Muscle of back (tissue), 13 donors: ENCODE data around the gene MTFR1L. TPM values are rescaled to one million over a fixed set of nuclear protein-coding genes. Genes with fewer than 3 reads are reported as not detected.

ENCODE experiments used
- DNase-seq, 3 donors: peaks; one replicate each; pipeline versions ENCODE4 v3.0.0 to v3.0.0-alpha.2; 2013
- long read RNA-seq, 9 donors: transcript quantifications; one replicate each; lab custom pipeline, GENCODE V29; 2026
- polyA plus RNA-seq, 10 donors: library from polyadenylated mRNA; unstranded; fragments of 120-200 nt; gene quantifications; one replicate each; pipeline ENCODE4 v1.2.1, GENCODE V29; 2013; ENCODE audit not compliant: insufficient read length in 10 of 10

Gene MTFR1L
- polyA plus RNA-seq: 10 to 100 TPM; 53.2 to 73.6 (median 65.9) TPM
- long read RNA-seq, donor 1, transcript MTFR1L-203 (7 exons, 2,004 nt): major isoform, 9 of 12 reads
- long read RNA-seq, donor 1, partial matches to known transcripts: 0 of 12 reads
- long read RNA-seq, donor 1, other reads (novel, unspliced or antisense): 0 of 12 reads
- long read RNA-seq, donor 2, transcript MTFR1L-203 (7 exons, 2,004 nt): major isoform, 9 of 31 reads
- long read RNA-seq, donor 2, partial matches to known transcripts: 17 of 31 reads
- long read RNA-seq, donor 2, other reads (novel, unspliced or antisense): 0 of 31 reads
- long read RNA-seq, donor 3: 0 reads
- long read RNA-seq, donor 4, transcript MTFR1L-203 (7 exons, 2,004 nt): major isoform, 12 of 15 reads
- long read RNA-seq, donor 4, partial matches to known transcripts: 0 of 15 reads
- long read RNA-seq, donor 4, other reads (novel, unspliced or antisense): 0 of 15 reads
- long read RNA-seq, donor 5, transcript MTFR1L-203 (7 exons, 2,004 nt): major isoform, 11 of 38 reads
- long read RNA-seq, donor 5, partial matches to known transcripts: 18 of 38 reads
- long read RNA-seq, donor 5, other reads (novel, unspliced or antisense): 0 of 38 reads
- long read RNA-seq, donor 6, transcript MTFR1L-203 (7 exons, 2,004 nt): major isoform, 15 of 58 reads
- long read RNA-seq, donor 6, partial matches to known transcripts: 37 of 58 reads
- long read RNA-seq, donor 6, other reads (novel, unspliced or antisense): 0 of 58 reads
- long read RNA-seq, donor 7, transcript MTFR1L-203 (7 exons, 2,004 nt): major isoform, 11 of 14 reads
- long read RNA-seq, donor 7, partial matches to known transcripts: 0 of 14 reads
- long read RNA-seq, donor 7, other reads (novel, unspliced or antisense): 0 of 14 reads
- long read RNA-seq, donor 8, transcript MTFR1L-203 (7 exons, 2,004 nt): major isoform, 5 of 9 reads
- long read RNA-seq, donor 8, partial matches to known transcripts: 0 of 9 reads
- long read RNA-seq, donor 8, other reads (novel, unspliced or antisense): 0 of 9 reads
- long read RNA-seq, donor 9, partial matches to known transcripts: 0 of 3 reads
- long read RNA-seq, donor 9, other reads (novel, unspliced or antisense): 0 of 3 reads

DNA sequence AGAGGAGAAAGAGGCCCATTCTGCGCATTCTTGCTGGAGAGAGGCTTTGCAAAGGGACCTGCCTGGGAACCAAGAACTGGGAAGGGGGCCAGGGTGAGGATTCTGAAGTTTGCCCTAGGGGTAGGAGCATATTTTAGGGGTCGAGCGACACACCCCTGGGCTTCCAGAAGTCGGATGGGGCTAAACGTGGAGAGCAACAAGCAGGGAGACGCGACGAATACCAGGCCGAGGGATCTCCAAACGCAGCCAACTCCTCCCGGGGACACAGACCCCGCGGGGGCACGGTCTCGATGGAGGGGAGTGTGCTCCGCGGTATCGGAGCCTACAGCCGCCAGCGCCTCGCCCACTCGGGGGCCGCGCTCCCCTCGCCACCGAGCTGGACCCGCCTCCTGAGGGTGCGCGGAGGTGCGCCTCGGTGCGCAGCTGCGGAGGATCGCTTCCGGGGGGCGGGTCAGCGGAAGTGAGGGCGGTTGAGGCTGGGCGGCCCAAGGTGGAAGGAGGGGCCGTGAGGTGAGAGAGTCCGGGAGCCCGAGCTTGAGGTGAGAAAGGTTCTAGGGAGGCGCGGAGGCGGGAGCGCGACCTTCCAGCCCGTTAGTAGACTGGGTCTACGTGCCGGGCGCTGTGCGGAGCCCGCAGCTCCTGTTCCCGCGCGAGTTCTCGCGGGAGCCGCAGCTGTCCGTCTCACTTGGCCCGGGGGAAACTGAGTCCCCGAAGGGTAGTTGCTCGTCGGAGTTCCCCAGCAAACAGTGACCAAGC is at the start of gene MTFR1L:
MTFR1L (plus strand) TSS at position 464 of the 756 bp plus-strand sequence. CDS start 3,151 bp downstream, outside the sequence.
- DNase-seq: peak; percentile 77 to 97 (median 89)

GRCh38 chr1:25770541-25771220 is 49.1 kb upstream of the MTFR1L start:
- no peak for DNase-seq

GRCh38 chr1:25771221-25772114 is 48.3 kb upstream of the MTFR1L start:
- DNase-seq: peak; percentile 8 to 72 (median 37)

GRCh38 chr1:25772164-25772563 is 47.6 kb upstream of the MTFR1L start:
- no peak for DNase-seq

- DNase-seq: no peak
Observed at GRCh38 chr1:25772692-25773245, 47.0 kb upstream of the MTFR1L start.

- no peak for DNase-seq
Observed at GRCh38 chr1:25773441-25774125, 46.2 kb upstream of the MTFR1L start.

DNA sequence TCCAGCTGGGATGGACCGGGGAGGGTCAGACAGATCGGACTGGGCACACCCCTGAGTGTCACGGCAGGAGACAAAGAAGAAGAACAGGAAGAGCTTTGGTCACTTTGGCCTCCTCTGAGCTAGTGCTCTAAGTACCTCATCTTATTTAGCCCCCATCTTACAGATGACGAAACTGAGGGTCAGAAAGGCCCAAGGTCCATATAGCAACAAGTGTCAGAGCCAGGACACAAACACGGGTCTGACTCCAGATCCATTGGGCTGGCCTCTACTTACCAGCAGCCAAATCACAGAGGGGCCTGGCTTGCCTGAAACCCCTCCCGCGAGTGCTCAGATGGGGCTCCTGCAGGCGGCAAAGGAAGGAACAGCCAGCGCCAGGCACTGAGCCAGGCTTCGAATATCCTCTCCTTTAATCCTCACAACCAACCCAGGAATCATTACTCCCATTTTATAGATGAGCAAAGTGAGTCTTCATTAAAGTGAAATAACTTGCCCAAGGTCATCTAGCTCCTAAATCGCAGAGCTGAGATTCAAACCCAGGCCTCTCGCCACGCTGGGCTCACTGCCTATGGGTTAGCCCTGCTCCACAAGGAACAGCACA is 45.4 kb upstream of the MTFR1L start:
- DNase-seq: no peak

GRCh38 chr1:25774921-25775771 is 44.6 kb upstream of the MTFR1L start:
- DNase-seq: no peak

DNA sequence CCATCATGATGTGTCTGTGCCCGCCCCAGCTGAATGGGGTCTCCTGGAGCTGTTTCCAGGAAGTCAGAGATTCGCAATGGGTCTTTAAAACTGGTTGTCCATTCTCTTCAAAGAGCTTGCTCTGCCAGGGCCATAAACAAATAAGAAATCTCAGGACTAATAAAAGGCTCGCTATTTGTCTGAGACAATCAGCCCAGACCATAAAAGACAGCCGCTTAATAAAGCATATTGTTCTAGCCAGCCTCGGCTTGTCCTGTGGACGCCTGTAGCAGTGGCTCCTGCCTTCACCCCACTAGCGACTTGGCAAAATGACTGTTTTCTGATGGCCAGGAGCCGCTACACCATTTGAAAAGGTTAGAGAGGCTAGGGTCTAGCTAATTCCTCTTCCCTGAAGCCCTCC is 40.4 kb upstream of the MTFR1L start:
- no peak for DNase-seq

GRCh38 chr1:25779894-25780293 is 39.9 kb upstream of the MTFR1L start:
- DNase-seq: no peak

- DNase-seq: peak in 1 of 3 donors; percentile 56
Observed at GRCh38 chr1:25780318-25781129, 39.2 kb upstream of the MTFR1L start.

DNA sequence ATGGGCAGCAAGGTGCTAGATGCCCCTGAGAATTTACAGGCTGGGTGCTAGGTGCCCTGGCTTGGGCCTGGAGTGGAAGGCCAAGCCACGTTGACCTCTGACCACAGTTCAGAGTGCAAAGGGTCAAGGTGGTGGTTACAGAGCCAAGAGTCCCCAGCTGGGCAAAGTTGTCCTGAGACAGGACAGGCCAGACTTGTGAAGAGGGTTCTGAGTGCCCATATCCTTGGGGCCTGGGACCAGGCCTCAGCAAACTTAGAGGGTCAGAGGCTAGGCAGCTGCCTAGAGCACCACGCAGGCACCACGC is 38.7 kb upstream of the MTFR1L start:
- DNase-seq: no peak

GRCh38 chr1:25782608-25783201 is 37.0 kb upstream of the MTFR1L start:
- DNase-seq: no peak

- DNase-seq: no peak
Observed at GRCh38 chr1:25784575-25785051, 35.1 kb upstream of the MTFR1L start.

DNA sequence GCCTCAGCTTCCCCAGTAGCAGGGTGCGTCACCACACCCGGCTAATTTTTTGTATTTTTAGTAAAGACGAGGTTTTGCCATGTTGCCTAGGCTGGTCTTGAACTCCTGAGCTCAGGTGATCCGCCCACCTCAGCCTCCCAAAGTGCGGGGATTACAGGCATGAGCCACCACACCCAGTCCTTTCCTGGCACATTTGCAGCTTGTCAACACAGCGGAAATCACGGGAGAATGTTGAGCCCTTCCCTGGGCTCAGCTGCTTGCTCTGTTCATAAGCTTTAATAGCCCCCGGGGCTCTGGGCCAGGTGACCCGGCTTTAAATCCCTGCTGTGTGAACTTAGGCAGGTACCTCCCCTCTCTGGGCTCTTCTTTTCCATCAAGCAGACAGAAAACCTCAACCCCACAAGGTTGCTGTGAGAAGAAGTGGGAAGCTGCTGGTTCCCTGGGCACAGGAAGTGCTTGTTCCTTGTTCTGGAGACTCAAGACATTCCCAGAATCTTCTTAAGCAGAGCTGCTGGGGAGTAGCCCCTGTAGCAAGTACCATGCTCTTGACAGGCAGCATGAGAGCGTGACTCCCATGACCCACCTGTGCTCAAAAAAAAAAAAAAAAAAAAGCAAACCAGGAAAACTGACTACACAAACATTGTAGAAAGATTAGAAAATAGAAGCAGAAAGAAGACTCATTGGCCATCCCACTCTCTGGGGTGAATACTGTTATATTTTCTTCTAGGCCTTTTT is 34.3 kb upstream of the MTFR1L start:
- DNase-seq: no peak
